ENCODE data around the gene SLC30A4. TPM values are rescaled to one million over a fixed set of nuclear protein-coding genes. Genes with fewer than 3 reads are reported as not detected.

SLC30A4 gene
- total and polyA plus RNA-seq, 2 of the 8 experiments (the other 6 are each of a cell fraction or from before 2014, with no cell fraction given) = under 0.01 to 0.07 TPM

DNA sequence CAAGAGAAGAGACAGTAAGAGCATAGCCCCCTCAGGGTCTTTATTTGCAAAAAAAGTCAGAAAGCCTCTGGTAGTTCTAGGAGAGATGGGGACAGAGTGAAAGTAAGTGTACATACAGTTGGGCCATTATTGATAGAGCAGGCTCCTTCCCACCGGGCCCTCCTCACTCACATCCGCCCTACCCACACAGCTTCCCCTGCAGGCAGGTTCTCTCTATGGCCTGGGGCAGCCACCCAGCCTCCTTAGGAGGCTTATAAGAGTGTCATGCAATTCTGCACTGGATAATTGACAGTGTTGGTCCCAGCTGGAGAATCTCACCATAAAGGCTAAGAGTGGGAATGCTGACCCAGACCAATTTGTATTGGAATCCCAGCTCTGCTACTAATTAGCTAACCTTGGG, 49.5 kb downstream of the SLC30A4 start:
- Histone ChIP-seq H2AFZ (ENCODE audit: low read length) (no peak overlapping the region), H3K23me2 (ENCODE audit: low read depth, low read length) (no peaks in the 10 kb centered on the region), H3K4ac (replicated peaks; ENCODE audit: insufficient read length, low read depth, low read length) (no peak overlapping the region), H4K8ac (ENCODE audit: extremely low read depth, insufficient read depth, low read length) (no peak overlapping the region), H3K36me3 (ENCODE audit: control insufficient read depth in 2 of 4, insufficient read depth in 4 of 4, low read length in 3 of 4) (no peaks in the 10 kb centered on the region), H2BK15ac (ENCODE audit: low read length) (no peak overlapping the region), H2BK20ac (ENCODE audit: low read length) (no peak overlapping the region), H3K14ac (ENCODE audit: insufficient read length) (no peak overlapping the region), H2BK5ac (ENCODE audit: low read depth, low read length) (no peak overlapping the region), H3K79me1 (ENCODE audit: low read depth, low read length) (no peaks in the 10 kb centered on the region), H2BK120ac (replicated peaks; ENCODE audit: low read depth, low read length) (no peak overlapping the region), H3K9ac (replicated peaks in 1 of 4; ENCODE audit: extremely low read depth in 1 of 4, low read depth in 3 of 4, low read length in 3 of 4) (no peak overlapping the region), H3K27ac (ENCODE audit: low read depth, low read length) (no peak overlapping the region), H3K4me2 (ENCODE audit: insufficient read depth in 1 of 2, low read depth in 2 of 2, low read length in 2 of 2) (no peak overlapping the region), H3K56ac (replicated peaks; ENCODE audit: insufficient read length, low read depth, low read length) (no peak overlapping the region), H4K5ac (ENCODE audit: insufficient read length, low read depth, low read length) (no peak overlapping the region), H2BK12ac (ENCODE audit: low read depth, low read length) (no peak overlapping the region), H3K18ac (ENCODE audit: extremely low read depth, low read length) (no peak overlapping the region), H3K27me3 (replicated peaks in 1 of 4; ENCODE audit: control insufficient read depth in 3 of 4, extremely low read depth in 1 of 4, insufficient read depth in 3 of 4, low read length in 3 of 4) (peaks cover 74 to 92% (median 88%) of the 10 kb centered on the region in 4 experiments), H3K4me1 (replicated peaks in 1 of 4; ENCODE audit: control insufficient read depth in 3 of 4, insufficient read depth in 4 of 4, low read length in 3 of 4) (peaks cover 0 to 8% (median 6%) of the 10 kb centered on the region in 4 experiments; a peak in 4 of 7 replicates), H2AK5ac (ENCODE audit: low read depth, low read length) (no peak overlapping the region), H3K23ac (ENCODE audit: insufficient read length) (no peak overlapping the region), H3K4me3 (ENCODE audit: extremely low read depth in 1 of 4, insufficient read depth in 2 of 4, low read depth in 3 of 4, low read length in 4 of 4) (no peak overlapping the region), H3K9me3 (ENCODE audit: insufficient read depth in 2 of 2, low read depth in 1 of 2, low read length in 1 of 2) (0 out of 4 replicates have a peak, but pooled peaks cover 0 to 4% of the 10 kb centered on the region in 2 experiments), H4K20me1 (replicated peaks in 1 of 2; ENCODE audit: control insufficient read depth in 1 of 2, insufficient read depth in 2 of 2, low read length in 2 of 2) (peaks cover 11 to 23% of the 10 kb centered on the region in 2 experiments), H4K91ac (replicated peaks; ENCODE audit: insufficient read length, low read length) (no peak overlapping the region), H3K79me2 (ENCODE audit: control insufficient read depth in 1 of 2, insufficient read depth in 2 of 2, low read length in 2 of 2) (no peaks in the 10 kb centered on the region)
- no peak for TF ChIP-seq CBX5 (IDR thresholded peaks at IDR 0.05; ENCODE audit: low read depth, low read length)
- no peak for TF ChIP-seq EZH2 (IDR thresholded peaks at IDR 0.05; ENCODE audit: low read depth, low read length, severe bottlenecking)
- TF ChIP-seq TAF7 (optimal IDR thresholded peaks at IDR 0.05; ENCODE audit: borderline replicate concordance, low read depth, low read length) = no peak
- TF ChIP-seq, protein P1, sequence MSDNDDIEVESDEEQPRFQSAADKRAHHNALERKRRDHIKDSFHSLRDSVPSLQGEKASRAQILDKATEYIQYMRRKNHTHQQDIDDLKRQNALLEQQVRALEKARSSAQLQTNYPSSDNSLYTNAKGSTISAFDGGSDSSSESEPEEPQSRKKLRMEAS (IDR thresholded peaks at IDR 0.05) = no peak
- TF ChIP-seq SIRT6 (IDR thresholded peaks at IDR 0.05; ENCODE audit: low read length) = no peak
- no peak for TF ChIP-seq RAD21 (IDR thresholded peaks at IDR 0.05 in 1 of 2, conservative IDR thresholded peaks at IDR 0.05 in 1 of 2; ENCODE audit: low read depth in 2 of 2, low read length in 2 of 2)
- TF ChIP-seq BRCA1 (IDR thresholded peaks at IDR 0.05; ENCODE audit: low read depth, low read length) = no peak
- TF ChIP-seq TEAD4 (IDR thresholded peaks at IDR 0.05; ENCODE audit: low read depth, low read length) = no peak
- TF ChIP-seq RNF2 (IDR thresholded peaks at IDR 0.05; ENCODE audit: borderline replicate concordance, low read depth, low read length, missing control alignments, poor library complexity, severe bottlenecking) = no peak
- TF ChIP-seq POU5F1 (IDR thresholded peaks at IDR 0.05; ENCODE audit: low read depth, low read length) = no peak
- no peak for TF ChIP-seq FOSL1 (IDR thresholded peaks at IDR 0.05; ENCODE audit: insufficient read depth, low read depth, low read length)
- CTCF ChIA-PET (ENCODE audit: partially characterized antibody) = interaction anchor here (0.6 to 1.8 kb wide), 4 partner anchors 15 to 101 kb away, joined by 3 to 9 read pairs (median 4); no protein-coding TSS in a partner anchor
- WGBS, 2 experiments (ENCODE audit: extremely low coverage in 1 of 2, insufficient coverage in 1 of 2, insufficient read length in 1 of 2, insufficient replicate concordance in 2 of 2, low coverage in 1 of 2, low lambda C conversion rate in 2 of 2, missing lambda C conversion rate in 1 of 2) = 80% methylated on average over 2 of the region's 2 CpGs; no CpG with 5 or more reads in 1 of the 2 experiments
- FAIRE-seq (no peak), DNase-seq (ENCODE audit: low read depth in 1 of 2, low spot score in 2 of 2) (no peak)
- POLR2A ChIA-PET (ENCODE audit: partially characterized antibody) = interaction anchor here (0.6 to 1.8 kb wide), 2 partner anchors 21 to 70 kb away, joined by 3 to 4 read pairs; no protein-coding TSS in a partner anchor

Data from H1 (cell line).